A549 treated with DMSO at 1 μM for 4 hours (cell line): ENCODE results near the gene EPOP. TPM values are rescaled to one million over a fixed set of nuclear protein-coding genes. Genes with fewer than 3 reads are reported as not detected.

Experiments
- total RNA-seq: library from RNA; stranded (reverse); fragments of 200-300 nt; extraction: Qiagen RNA extraction; gene quantifications from 5 replicates; pipeline ENCODE4 v1.2.3, GENCODE V29; 2022; ENCODE audit warnings: low read depth

The EPOP gene
- 11.8 to 15.4 TPM (median 14.1 TPM) in 5 replicates for total RNA-seq

GRCh38 chr17:38674749-38675615 lies at the start of gene EPOP:
TSS of gene EPOP (minus strand) at chr17:38674957. CDS start at chr17:38674495, 462 bp downstream.

GRCh38 chr17:38704606-38705522 lies 30.1 kb upstream of the EPOP start, which contains the start of gene MLLT6:
TSS of gene MLLT6 (plus strand) at chr17:38705273. CDS start at chr17:38705633, 360 bp downstream.

Other genes starting within 250 kb of the EPOP start
- gene ARHGAP23, start 246.5 kb downstream of the EPOP start, total RNA-seq, result 41.6 to 50.0 TPM (median 47.2 TPM) in 5 replicates
- 2.3 to 2.9 TPM (median 2.8 TPM) in 5 replicates for gene SRCIN1, start 69.0 kb downstream of the EPOP start, total RNA-seq
- gene MLLT6, start 30.3 kb upstream of the EPOP start, total RNA-seq, result 29.1 to 36.6 TPM (median 33.8 TPM) in 5 replicates
- 49.9 to 90.1 TPM (median 81.8 TPM) in 5 replicates for gene CISD3, start 55.4 kb upstream of the EPOP start, total RNA-seq
- gene PCGF2, start 73.4 kb upstream of the EPOP start, total RNA-seq, result 37.1 to 65.4 TPM (median 55.6 TPM) in 5 replicates
- gene PSMB3, start 77.8 kb upstream of the EPOP start, total RNA-seq, result 371 to 441 TPM (median 418 TPM) in 5 replicates
- 35.9 to 49.8 TPM (median 43.6 TPM) in 5 replicates for gene PIP4K2B, start 124.6 kb upstream of the EPOP start, total RNA-seq
- 22.6 to 26.6 TPM (median 23.2 TPM) in 5 replicates for gene CWC25, start 150.4 kb upstream of the EPOP start, total RNA-seq
- gene RPL23, start 178.8 kb upstream of the EPOP start, total RNA-seq, result 2,538 to 2,929 TPM (median 2,599 TPM) in 5 replicates
- gene LASP1, start 195.1 kb upstream of the EPOP start, total RNA-seq, result 254 to 281 TPM (median 267 TPM) in 5 replicates